ENCODE measurements around the gene CD59.

DNA sequence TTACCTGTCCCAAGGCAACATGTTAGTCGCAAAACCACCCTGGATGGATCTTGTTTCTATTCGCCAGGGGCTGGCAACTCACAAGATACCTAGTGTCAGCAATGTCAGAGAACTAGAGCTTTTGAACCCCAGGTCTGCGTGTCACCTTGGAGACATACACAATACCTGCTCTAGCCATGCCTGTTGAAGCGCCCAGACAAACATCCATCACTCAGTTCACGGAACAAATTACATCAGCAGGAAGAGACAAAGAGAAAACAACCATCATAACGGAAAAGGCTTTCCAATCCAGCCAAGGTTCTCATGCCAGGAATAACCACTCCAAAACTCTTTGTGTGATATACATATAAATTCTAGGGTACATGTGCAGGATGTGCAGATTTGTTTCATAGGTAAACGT, 2.2 kb downstream of the CD59 start:
- TF ChIP-seq, protein P1, sequence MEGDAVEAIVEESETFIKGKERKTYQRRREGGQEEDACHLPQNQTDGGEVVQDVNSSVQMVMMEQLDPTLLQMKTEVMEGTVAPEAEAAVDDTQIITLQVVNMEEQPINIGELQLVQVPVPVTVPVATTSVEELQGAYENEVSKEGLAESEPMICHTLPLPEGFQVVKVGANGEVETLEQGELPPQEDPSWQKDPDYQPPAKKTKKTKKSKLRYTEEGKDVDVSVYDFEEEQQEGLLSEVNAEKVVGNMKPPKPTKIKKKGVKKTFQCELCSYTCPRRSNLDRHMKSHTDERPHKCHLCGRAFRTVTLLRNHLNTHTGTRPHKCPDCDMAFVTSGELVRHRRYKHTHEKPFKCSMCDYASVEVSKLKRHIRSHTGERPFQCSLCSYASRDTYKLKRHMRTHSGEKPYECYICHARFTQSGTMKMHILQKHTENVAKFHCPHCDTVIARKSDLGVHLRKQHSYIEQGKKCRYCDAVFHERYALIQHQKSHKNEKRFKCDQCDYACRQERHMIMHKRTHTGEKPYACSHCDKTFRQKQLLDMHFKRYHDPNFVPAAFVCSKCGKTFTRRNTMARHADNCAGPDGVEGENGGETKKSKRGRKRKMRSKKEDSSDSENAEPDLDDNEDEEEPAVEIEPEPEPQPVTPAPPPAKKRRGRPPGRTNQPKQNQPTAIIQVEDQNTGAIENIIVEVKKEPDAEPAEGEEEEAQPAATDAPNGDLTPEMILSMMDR (IDR thresholded peaks at IDR 0.05), result no peak
- TF ChIP-seq EP300 (IDR thresholded peaks at IDR 0.05), result no peak

Data from tibial nerve (tissue), 4 donors.